ENCODE measurements around the gene SURF2.
A peak's percentile ranks its signal among the peaks of the same experiment; 100 is the strongest.
"Not testable (repeated sequence)": the region's sequence is repeated elsewhere in the genome, so short reads cannot be mapped to it uniquely, and the experiment has no call there.

Gene SURF2

DNA sequence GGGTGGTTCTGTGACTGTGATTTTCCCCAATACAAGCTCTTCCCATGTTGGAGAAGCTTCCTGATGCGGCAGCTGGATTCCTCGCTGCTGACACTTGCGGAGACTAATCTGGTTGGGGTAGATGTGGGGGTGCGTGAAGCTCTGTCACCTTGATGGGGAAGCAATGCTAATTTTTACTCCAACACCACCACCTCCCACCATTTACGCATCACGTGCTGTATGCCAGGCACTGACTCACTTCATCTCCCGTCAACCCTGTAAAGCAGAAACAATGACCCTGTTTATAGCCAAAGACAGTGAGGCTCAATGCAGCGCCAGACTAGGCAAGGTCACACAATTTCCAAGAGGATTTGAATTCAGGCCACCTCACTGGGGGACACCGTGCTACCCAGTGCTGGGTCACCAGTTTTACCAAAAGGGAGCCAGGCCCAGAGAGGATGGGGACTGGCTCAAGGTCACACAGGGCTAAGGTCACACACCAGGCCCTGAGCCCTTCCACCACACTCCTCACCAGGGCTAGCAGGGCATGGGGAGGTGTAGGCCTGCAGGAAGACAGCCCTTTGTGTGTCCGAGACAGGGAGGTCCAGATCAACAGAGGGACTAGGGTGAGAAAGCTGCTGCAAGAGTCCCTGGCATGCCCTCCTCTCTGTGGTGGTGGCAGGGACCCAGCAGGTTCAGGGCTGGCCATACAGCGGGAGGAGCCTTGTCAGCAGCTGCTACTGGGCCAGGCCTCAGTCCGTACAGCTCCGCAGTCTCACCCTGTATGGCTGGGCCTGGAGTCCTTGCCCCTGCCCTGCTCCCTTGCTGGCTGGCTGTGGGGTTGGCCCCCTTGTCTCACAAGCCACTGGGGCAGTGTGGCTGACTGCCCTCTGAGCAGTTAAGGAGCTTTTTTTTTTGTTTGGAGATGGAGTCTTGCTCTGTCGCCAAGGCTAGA is 23.1 kb downstream of the SURF2 start:
- no peak for ATAC-seq

DNA sequence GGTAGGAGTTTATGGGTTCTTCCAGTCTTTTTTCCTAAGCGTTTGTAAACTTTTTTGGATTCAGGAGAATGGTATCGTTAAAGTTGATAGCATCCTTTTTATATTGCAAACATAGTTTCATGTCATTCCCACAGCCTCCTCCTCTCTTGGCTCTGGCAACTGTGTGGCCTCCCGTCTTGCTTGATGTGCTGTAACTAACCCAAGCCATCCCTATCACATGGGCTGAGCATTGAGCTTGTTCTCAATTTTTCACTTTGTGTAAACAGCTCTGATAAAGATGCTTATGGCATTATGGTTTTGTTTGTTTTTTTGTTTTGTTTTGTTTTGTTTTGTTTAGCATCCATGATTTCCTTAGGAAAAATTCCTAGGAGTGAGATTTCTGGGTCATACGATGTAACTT is 24.4 kb downstream of the SURF2 start:
- no peak for ATAC-seq

DNA sequence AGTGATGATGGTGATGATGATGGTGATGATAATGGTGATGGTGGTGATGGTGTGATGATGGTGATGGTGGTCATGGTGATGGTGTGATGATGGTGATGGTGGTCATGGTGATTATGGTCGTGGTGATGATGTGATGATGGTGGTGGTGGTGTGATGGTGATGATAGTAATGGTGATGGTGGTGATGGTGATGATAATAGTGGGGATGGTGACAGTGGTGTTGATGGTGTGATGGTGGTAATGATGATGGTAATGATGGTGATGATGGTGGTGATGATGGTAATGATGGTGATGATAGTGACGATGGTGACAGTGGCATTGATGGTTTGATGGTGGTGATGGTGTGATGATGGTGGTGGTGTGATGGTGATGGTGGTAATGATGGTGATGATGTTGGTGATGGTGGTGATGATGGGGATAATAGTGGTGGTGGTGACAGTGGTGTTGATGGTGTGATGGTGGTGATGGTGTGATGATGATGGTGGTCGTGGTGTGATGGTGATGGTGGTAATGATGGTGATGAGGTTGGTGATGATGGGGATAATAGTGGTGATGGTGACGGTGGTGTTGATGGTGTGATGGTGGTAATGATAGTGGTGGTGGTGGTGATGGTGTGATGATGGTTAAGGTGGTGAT is 26.3 kb downstream of the SURF2 start:
- no peak for ATAC-seq

DNA sequence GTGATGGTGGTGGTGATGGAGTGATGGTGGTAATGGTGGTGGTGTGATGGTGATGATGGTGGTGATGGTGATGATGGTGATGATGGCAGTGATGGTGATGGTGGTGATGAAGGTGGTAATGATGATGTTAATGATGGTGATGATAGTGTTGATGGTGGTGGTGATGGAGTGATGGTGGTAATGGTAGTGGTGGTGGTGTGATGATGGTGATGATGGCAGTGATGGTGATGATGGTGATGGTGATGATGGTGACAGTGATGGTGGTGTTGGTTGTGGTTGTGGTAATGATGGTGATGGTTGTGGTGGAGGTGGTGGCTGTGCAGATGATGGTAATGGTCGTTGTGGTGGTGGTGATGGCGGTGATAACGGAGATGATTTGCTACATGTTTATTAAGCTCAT is 27.1 kb downstream of the SURF2 start:
- ATAC-seq = no peak

DNA sequence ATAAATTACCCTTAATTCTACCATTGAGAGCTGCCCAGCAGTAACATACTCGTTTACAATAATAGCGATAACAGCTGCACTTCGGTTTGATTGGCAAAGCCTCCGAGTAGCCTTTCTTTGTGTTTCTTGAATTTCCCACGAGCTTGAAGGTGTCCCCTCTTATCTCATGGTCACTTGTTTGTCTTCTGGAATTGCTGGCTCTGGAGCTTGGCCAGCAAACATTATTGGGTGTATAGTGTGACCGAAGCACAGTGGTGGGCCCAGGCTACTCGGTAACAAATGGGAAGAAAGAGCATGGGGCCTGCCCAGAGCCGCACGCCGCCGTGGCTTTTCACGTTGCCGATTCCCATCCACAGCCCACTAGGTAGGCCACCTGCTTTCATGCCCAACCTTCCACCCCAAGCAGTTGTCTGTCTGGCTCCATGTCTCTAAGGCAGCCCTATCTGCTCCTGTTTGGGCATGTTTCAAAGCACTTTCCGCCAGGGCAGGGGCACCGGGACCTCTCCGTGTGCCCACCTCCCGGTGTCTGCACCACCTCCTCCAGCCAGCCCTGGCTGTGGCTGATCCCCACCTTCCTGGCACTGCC is 28.5 kb downstream of the SURF2 start:
- no peak for ATAC-seq

DNA sequence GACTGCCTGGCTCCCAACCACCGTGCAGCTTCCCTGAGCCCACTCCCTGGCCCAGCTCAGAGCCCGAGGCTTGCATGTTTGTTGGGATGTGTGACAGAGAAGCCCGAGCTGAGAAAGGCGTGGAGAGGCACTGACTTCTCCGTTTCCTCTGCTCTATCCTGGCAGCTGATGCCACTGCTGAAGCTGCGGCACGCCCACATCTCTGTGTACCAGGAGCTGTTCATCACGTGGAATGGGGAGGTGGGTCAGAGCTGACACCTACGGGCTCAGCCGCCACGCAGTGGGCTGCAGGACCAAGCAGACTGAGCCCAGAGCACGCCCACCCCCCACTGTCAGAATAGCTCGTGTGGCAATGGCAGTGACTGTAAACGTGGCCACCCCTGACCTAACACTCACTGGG is 29.1 kb downstream of the SURF2 start:
- ATAC-seq = no peak

DNA sequence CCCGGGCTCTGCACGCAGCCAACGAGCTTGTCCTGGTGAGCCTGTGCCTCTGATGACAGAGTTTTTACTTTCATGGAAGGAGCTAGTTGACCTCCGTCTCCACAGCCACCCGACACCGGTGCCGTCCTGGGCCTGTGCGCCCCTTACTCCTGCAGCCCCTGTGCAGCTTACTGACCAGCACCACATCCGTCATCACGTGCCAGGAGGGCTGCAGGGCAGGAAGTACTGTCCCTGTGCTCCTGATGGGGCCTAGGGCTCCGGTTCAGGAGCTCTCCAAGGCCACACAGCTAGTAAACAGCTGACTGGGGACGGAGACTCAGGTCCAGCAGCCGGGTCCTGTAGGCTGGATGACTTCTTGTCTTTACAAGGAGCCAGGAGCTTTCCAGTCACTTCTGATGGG is 30.0 kb downstream of the SURF2 start:
- no peak for ATAC-seq

DNA sequence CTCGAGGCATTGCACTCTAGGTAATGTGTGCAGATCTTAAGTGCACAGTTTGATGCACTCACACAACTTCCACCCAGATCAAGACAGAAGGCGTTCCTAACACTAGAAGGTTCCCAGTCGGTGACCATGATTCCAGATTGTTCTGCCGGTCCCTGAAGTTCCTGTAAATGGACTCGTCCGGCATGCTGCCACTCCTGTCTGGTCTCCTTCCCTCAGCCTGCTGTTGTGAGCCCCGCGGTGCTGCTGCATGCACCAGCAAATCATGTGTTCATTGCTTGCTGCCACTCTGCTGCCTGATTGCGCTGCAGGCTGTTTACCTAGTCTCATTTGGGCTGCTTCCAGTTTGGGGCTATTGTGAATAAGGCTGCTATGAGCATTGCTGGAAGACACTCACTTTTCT is 31.3 kb downstream of the SURF2 start:
- no peak for ATAC-seq

DNA sequence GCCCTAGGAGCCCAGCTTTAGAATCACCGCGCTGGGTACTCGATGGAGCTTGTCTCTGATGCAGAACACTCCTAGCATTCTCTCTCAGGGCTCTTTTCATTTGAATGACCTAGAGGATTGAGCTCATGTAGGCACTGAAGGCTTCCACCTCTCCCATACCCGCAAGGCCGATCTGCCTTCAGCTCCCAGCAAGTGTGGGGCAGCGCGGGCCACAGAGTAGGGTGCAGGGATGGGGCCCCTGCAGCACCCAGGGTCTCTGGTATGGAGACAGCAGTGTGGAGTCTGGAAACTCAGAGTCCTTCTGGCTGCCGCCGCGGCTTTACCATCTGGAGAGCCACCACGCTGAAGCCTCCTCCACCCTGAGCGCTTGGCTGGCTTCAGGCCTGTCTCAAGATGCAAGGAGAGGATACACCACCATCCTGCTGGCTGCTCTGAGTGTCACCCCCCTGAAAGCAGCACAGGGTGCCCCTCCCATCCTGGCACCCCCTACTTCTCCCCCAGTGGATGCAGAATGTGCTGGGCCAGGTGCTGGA is 32.7 kb downstream of the SURF2 start:
- no peak for ATAC-seq

DNA sequence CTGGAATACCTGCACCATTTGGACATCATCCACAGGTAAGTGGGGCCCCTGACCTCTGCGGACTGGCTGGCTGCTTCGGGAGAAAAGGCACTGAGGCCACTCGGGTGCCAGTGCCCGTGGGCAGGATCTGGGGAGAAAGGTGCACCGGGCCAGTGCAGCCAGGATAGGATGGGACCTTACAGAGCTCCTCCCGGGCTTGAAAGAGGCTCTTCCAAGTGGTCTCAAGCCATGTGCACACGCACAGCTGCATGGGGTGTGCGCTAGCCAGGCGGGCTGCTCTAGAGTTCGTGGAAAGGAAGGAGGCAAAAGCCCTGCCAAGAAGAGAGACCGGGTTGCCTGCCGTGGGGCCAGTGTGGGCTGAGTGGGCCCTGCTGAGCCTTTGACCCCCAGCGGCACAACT is 33.2 kb downstream of the SURF2 start:
- ATAC-seq = no peak

DNA sequence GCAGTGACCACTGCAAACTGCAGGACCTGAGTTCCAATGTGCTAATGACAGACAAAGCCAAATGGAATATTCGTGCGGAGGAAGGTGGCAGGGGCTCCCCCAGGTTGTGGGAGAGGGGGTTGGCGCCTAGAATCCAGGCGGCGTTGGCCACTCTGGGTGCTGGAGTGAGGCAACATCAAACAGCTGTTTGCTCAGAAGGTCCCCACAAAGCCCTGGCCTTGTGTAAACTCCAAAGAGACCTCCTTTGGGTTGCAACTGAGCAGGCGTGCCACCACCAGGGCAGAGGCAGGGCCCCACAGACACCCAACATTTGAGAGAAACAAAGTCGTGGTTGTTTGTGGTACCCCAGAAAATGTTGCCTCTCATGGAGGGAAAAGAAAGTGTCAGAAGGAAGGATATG is 34.4 kb downstream of the SURF2 start:
- ATAC-seq = no peak

DNA sequence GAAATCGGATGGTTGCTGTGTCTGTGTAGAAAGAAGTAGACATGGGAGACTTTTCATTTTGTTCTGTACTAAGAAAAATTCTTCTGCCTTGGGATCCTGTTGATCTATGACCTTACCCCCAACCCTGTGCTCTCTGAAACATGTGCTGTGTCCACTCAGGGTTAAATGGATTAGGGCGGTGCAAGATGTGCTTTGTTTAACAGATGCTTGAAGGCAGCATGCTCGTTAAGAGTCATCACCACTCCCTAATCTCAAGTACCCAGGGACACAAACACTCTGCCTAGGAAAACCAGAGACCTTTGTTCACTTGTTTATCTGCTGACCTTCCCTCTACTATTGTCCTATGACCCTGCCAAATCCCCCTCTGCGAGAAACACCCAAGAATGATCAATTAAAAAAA is 35.1 kb downstream of the SURF2 start:
- not testable (repeated sequence) for ATAC-seq

DNA sequence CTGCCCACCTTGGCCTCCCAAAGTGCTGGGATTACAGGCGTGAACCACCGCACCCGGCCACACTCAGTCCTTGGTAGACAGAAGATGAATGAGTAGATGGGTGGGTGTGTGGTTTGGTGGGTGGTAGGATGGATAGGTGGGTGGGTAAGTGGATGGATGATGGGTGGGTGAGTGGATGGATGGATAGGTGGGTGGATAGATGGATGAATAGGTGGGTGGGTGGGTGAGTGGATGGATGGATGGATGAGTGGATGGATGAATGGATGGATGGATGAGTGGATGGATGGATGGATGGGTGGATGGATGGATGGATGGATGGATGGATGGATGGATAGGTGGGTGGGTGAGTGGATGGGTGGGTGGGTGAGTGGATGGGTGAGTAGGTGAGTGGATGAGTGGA is 36.0 kb downstream of the SURF2 start:
- ATAC-seq = not testable (repeated sequence)

DNA sequence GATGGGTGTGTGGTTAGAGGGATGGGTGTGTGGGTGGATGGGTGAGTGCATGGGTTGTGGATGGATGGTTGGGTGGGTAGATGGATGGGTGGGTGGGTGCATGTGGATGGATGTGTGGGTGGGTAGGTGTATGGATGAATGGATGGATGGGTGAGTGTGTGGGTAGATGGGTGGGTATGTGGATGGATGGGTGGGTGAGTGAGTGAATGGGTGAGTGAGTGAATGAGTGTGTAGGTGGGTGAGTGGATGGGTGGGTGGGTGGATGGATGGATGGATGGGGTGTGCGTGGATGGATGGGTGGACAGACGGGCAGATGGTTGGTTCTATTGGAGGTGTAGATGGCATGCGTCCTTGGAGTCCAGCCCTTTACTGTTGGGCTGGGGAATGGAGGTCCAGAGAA is 37.0 kb downstream of the SURF2 start:
- no peak for ATAC-seq

DNA sequence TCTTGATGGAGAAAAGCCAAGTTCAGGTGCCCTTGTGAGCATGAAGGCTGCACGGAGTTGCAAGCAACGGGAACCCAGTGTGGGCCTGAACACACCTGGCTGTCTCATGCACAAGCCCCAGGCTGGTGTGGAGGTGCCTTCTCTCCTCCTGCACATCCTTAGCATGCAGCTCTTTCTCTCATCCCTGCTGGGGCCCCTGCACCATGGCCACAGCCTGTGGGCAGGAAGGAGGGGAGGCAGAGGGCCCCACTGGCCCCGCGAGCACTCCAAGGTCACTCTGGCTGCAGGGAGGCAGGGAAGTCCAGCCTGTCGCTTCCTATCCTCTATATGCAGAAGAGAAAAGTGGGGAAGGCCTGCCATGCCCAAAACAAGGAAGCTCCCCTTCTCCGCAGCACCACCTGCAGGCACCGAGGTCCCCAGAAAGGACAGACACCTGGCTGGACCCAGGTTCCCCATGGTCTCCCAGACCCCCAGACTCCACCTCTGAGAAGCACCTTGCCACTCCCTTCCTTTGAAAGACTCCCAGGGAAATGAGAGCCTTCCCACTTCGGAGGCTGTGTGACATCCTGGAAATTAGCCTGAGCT is 38.4 kb downstream of the SURF2 start:
- ATAC-seq = no peak

DNA sequence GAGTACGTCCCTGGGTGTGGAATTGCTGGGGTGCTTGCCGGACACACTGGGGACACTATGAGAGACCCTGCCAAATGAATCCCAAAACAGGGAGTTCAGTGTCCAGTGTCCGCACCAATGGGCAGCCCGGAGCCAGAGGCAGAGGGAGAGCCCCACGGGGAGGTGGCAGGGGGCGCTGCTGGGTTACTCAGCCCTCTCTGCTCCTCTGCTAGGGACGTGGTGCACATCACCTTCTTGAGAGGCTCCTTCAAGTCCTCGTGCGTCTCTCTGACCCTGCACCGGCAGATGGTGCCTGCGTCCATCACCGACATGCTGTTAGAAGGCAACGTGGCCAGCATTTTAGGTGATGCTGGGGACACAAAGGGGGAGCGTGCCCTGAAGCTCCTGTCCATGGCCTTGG is 40.6 kb downstream of the SURF2 start:
- ATAC-seq = peak; percentile 6 to 37

DNA sequence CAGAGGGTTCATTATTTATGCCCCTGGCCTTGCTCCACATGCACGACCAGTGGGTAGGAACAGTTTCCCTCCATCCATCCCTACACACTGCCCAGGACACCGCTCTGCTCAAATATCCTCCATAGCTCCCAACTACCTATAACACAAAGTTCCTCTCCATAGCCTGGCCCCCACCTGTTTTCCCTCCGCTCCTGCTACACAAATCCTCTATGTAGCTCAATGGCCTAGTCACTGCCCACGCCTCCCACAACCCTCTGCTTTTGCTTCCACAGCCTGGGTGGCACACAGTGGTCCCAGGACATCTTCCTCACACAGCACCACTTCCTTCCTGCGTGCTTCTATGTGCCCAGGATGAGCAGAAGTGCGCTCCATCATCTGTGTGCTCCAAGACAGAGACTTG is 41.0 kb downstream of the SURF2 start:
- ATAC-seq = peak in 1 of 2 donors; percentile 9

DNA sequence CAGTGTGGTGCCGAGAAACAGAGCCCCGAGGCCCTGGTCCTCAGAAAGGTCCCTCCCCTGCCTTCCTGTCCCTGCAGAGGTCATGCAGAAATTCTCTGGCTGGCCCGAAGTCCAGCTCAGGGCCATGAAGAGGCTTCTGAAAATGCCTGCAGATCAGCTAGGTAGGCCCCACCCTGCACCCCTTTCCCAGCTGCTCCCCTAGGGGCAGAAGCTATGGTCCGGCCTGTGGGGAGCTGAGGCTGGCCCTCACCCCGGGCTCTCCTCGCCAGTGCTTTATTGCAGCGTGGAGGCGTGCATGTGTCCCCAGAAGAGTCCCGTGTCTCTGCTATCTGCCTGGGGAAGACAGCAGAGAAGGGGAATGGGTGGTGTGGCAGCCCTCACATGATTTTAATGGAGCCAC is 41.5 kb downstream of the SURF2 start:
- no peak for ATAC-seq

DNA sequence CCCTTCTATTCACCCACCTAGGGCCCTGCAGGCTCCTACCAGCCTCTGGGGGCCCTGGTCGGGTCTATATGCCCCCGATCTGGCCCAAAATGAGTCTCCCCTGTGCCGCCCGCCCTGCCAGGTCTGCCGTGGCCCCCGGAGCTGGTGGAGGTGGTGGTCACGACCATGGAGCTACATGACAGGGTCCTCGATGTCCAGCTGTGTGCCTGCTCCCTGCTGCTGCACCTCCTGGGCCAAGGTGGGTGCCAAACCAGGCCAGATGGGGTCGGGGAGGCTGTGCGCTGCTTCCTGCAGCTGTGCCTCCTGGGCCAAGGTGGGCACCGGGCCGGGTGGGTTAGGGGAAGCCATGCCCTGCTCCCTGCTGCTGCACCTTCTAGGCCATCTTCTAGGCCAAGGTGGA is 43.9 kb downstream of the SURF2 start:
- no peak for ATAC-seq

DNA sequence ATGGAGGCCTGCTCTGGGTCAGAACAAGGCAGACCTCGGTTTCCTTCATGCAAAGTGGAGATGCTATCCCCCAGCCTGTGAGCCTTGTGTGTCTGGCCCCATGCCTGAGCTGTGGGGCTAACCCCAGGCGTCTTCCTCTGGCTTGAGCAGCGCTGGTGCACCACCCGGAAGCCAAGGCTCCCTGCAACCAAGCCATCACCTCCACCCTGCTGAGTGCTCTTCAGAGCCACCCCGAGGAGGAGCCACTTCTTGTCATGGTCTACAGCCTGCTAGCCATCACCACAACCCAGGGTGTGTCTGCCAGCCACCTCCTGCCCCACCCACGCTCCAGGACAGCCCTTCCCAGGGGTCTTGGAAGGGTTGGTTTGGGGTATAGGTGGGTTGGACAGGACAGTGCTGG is 45.2 kb downstream of the SURF2 start:
- no peak for ATAC-seq

DNA sequence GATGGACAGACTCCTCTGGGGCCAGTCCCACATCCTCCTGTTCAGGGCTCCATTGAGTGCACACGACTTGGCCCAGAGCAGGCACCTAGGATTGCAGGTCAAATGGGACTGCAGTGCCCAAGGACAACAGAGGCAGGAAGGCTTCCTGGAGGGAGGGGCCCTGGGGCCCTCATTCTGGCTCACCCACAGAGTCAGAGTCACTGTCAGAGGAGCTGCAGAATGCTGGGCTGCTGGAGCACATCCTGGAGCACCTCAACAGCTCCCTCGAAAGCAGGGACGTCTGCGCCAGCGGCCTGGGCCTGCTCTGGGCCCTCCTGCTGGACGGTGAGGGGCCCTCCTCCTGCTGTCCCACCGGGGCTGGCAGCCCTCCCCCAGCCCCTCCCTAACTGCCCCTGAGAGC is 46.3 kb downstream of the SURF2 start:
- ATAC-seq = no peak

DNA sequence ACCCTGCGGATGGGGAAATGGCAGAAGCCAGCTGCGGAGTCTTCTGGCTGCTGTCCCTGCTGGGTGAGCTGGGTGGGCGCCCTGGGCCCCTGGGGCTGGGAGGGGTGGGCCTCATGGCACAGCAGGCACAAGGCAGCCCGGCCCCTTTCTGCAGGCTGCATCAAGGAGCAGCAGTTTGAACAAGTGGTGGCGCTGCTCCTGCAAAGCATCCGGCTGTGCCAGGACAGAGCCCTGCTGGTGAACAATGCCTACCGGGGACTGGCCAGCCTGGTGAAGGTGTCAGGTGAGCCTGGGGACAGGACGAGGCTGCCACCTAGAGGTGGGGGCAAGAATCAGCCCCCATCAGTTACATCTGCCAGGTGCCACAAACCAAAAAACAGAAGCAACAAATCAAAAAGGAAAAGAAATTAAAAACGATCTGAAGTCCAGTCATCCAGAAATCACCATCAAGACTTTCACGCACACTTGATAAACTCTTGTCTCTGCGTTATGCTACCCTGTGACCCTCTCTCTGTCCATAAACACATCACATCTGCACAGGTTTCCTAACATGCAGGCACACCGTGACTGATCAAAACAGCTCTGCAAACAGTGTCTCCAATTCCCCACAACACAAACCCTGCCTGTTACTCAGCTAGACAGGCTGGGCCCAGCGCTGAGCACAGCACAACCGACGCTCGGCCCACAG is 47.6 kb downstream of the SURF2 start:
- ATAC-seq = peak; percentile 28 to 29

All from activated CD4-positive, CD25-positive, alpha-beta regulatory T cell treated with anti-CD3 and anti-CD28 coated beads, Interleukin-2, amount 50 U/mL, for 24 hours (primary cell).